Esophagus muscularis mucosa (tissue), 3 donors: Measurements from ENCODE around the gene PRDM7.

ENCODE experiments used
- POLR2A ChIP-seq: fragments of 450-650 bp; IDR thresholded peaks from one replicate; pipeline ENCODE4 v1.6.1; 2017; ENCODE audit warnings: antibody characterized with exemption, moderate library complexity, mild to moderate bottlenecking, low read depth
- POLR2AphosphoS5 ChIP-seq, 2 donors: sonication (generic); formaldehyde crosslinking; IDR thresholded peaks; one replicate each; pipeline ENCODE4 v1.6.1; 2017; ENCODE audit warnings: antibody characterized with exemption in 2 of 2
- TF ChIP-seq, protein P1 (sequence below), 3 experiments: fragments of 200-600 bp in 2 of 3; fragments of 450-650 bp in 1 of 3; sonication (generic) in 2 of 3; IDR thresholded peaks; one replicate each; pipeline ENCODE4 v1.5.1; 2017 to 2019; ENCODE audit warnings: antibody characterized with exemption in 3 of 3, mild to moderate bottlenecking in 2 of 3, moderate library complexity in 1 of 3

DNA sequence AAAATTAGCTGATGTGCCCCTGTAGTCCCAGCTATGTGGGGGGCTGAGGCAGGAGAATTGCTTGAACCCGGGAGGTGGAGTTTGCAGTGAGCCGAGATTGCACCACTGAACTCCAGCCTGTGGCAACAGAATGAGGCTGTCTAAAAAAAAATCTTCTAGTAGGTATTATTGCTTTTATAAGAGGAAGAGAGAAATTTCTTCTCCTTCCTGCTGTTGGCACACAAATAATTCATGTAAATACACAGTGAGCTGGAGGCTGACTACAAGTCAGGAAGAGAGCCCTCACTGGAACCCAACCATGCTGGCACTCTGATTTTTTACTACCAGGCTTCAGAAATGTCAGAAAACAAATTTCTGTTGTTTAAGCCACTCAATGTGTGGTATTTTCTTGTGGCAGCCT lies 6.7 kb downstream of the PRDM7 start:
- TF ChIP-seq POLR2AphosphoS5 (IDR thresholded peaks at IDR 0.05) (no peak), POLR2A (no peak)
- TF ChIP-seq, protein P1, sequence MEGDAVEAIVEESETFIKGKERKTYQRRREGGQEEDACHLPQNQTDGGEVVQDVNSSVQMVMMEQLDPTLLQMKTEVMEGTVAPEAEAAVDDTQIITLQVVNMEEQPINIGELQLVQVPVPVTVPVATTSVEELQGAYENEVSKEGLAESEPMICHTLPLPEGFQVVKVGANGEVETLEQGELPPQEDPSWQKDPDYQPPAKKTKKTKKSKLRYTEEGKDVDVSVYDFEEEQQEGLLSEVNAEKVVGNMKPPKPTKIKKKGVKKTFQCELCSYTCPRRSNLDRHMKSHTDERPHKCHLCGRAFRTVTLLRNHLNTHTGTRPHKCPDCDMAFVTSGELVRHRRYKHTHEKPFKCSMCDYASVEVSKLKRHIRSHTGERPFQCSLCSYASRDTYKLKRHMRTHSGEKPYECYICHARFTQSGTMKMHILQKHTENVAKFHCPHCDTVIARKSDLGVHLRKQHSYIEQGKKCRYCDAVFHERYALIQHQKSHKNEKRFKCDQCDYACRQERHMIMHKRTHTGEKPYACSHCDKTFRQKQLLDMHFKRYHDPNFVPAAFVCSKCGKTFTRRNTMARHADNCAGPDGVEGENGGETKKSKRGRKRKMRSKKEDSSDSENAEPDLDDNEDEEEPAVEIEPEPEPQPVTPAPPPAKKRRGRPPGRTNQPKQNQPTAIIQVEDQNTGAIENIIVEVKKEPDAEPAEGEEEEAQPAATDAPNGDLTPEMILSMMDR (IDR thresholded peaks at IDR 0.05), result no peak
